Colonic mucosa (tissue), 4 donors: ENCODE measurements around the gene DBP. TPM values are rescaled to one million over a fixed set of nuclear protein-coding genes. Genes with fewer than 3 reads are reported as not detected.
"Not testable (repeated sequence)": the region's sequence is repeated elsewhere in the genome, so short reads cannot be mapped to it uniquely, and the experiment has no call there.

Experiments
- DNase-seq: peaks from one replicate; pipeline ENCODE4 v3.0.0-alpha.2; 2020
- H3K27ac ChIP-seq: fragments of 200-600 bp; one replicate; pipeline ENCODE4 v1.8.0; 2021
- H3K27me3 ChIP-seq: fragments of 200-600 bp; one replicate; pipeline ENCODE4 v1.8.0; 2021
- H3K36me3 ChIP-seq: fragments of 200-600 bp; one replicate; pipeline ENCODE4 v1.8.0; 2021
- H3K4me1 ChIP-seq: fragments of 200-600 bp; one replicate; pipeline ENCODE4 v1.8.0; 2021; ENCODE audit warnings: mild to moderate bottlenecking
- H3K4me3 ChIP-seq: fragments of 200-600 bp; one replicate; pipeline ENCODE4 v1.8.0; 2021
- H3K9ac ChIP-seq, 2 donors: one replicate each; pipeline ENCODE4 v1.7.0; 2013; ENCODE audit warnings: control low read depth in 2 of 2, low read depth in 2 of 2, low read length in 2 of 2
- H3K9me3 ChIP-seq: fragments of 200-600 bp; one replicate; pipeline ENCODE4 v1.8.0; 2021
- intact Hi-C: fragments of 100-400 bp; cut with DNase I; formaldehyde crosslinking; loops from one replicate; pipeline ENCODE4 v1.14.1; 2022
- total RNA-seq, 2 donors: library from RNA; stranded (reverse); fragmentation: NEBNext Ultra II Directional in 1 of 2; extraction: Animal tissue kit (Norgen Biotek cat#: 25700) in 1 of 2; gene quantifications; one replicate each; pipeline ENCODE4 v1.2.1, GENCODE V29; 2021
- TF ChIP-seq, protein P1 (sequence below): fragments of 200-600 bp; IDR thresholded peaks from one replicate; pipeline ENCODE4 v1.8.0; 2022; ENCODE audit warnings: antibody characterized with exemption, mild to moderate bottlenecking
- donor health status: healthy.
- donor health status: DM: no; HTN: no; CAD: no.
- donor health status: DM: no; HTN: no; CAD: no.

DBP gene
- total RNA-seq, 2 donors from 2014 or later, result 4.7 to 8.9 TPM

- TF ChIP-seq, protein P1, sequence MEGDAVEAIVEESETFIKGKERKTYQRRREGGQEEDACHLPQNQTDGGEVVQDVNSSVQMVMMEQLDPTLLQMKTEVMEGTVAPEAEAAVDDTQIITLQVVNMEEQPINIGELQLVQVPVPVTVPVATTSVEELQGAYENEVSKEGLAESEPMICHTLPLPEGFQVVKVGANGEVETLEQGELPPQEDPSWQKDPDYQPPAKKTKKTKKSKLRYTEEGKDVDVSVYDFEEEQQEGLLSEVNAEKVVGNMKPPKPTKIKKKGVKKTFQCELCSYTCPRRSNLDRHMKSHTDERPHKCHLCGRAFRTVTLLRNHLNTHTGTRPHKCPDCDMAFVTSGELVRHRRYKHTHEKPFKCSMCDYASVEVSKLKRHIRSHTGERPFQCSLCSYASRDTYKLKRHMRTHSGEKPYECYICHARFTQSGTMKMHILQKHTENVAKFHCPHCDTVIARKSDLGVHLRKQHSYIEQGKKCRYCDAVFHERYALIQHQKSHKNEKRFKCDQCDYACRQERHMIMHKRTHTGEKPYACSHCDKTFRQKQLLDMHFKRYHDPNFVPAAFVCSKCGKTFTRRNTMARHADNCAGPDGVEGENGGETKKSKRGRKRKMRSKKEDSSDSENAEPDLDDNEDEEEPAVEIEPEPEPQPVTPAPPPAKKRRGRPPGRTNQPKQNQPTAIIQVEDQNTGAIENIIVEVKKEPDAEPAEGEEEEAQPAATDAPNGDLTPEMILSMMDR, result no peak
- Histone ChIP-seq H3K36me3 (no peaks in the 10 kb centered on the region), H3K4me3 (no peak overlapping the region), H3K27me3 (no peaks in the 10 kb centered on the region), H3K4me1 (peaks cover 10% of the 10 kb centered on the region), H3K9me3 (no peaks in the 10 kb centered on the region), H3K27ac (no peak overlapping the region), H3K9ac (no peak overlapping the region)
- intact Hi-C loops, result no loop called here
- no peak for DNase-seq
These were observed 43.4 kb upstream of the DBP start for GRCh38 chr19:48680436-48681126.

GRCh38 chr19:48680006-48680405 lies 42.8 kb upstream of the DBP start:
- H3K9me3 ChIP-seq, H3K27me3 ChIP-seq, H3K36me3 ChIP-seq, H3K4me3 ChIP-seq, H3K27ac ChIP-seq, H3K9ac ChIP-seq, intact Hi-C loops, DNase-seq: not testable (repeated sequence)
- peaks cover 10% of the 10 kb centered on the region for H3K4me1 ChIP-seq

GRCh38 chr19:48678201-48678600 lies 41.0 kb upstream of the DBP start:
- Histone ChIP-seq H3K9me3 (no peaks in the 10 kb centered on the region), H3K4me1 (peaks cover 3% of the 10 kb centered on the region), H3K4me3 (no peak overlapping the region), H3K27ac (peak overlapping the region; percentile 62), H3K9ac (no peak overlapping the region), H3K36me3 (no peaks in the 10 kb centered on the region), H3K27me3 (no peaks in the 10 kb centered on the region)
- intact Hi-C loops, result loop anchor here (5.0 kb wide), 1 partner anchor 59 kb away; no protein-coding TSS in a partner anchor
- TF ChIP-seq, protein P1, result no peak
- DNase-seq, result peak; percentile 73

DNA sequence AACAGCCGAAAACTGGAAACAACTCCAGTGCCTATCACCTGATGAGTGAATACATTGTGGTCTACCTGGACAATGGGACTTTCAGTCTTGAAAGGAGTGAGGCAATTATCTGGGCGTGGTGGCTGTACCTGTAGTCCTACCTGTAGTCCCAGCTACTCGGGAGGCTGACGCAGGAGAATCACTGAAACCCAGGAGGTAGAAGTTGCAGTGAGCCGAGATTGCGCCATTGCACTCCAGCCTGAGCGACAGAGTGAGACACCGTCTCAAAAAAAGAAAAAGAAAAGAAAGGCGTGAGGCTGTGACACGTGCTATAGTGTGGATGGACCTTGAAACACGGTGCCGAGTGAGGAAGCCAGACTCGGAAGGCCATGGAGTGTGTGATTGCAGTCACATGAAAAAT lies 39.7 kb upstream of the DBP start:
- peak overlapping the region in 1 of 2 donors; percentile 40 for H3K9ac ChIP-seq
- H3K27ac ChIP-seq, result peak overlapping the region; percentile 62
- peaks cover 3% of the 10 kb centered on the region for H3K4me1 ChIP-seq
- H3K4me3 ChIP-seq, result no peak overlapping the region
- intact Hi-C loops, result loop anchor here (5.0 kb wide), 1 partner anchor 60 kb away; no protein-coding TSS in a partner anchor
- TF ChIP-seq, protein P1, result no peak
- DNase-seq, result peak; percentile 60
- H3K9me3 ChIP-seq, result no peaks in the 10 kb centered on the region
- H3K27me3 ChIP-seq, result no peaks in the 10 kb centered on the region
- no peaks in the 10 kb centered on the region for H3K36me3 ChIP-seq

- TF ChIP-seq, protein P1, result no peak
- Histone ChIP-seq H3K36me3 (no peaks in the 10 kb centered on the region), H3K27me3 (no peaks in the 10 kb centered on the region), H3K9me3 (no peaks in the 10 kb centered on the region), H3K9ac (peak overlapping the region in 1 of 2 donors; percentile 40), H3K4me3 (no peak overlapping the region), H3K4me1 (peaks cover 3% of the 10 kb centered on the region), H3K27ac (peak overlapping the region; percentile 62)
- no peak for DNase-seq
- intact Hi-C loops, result loop anchor here (5.0 kb wide), 1 partner anchor 61 kb away; no protein-coding TSS in a partner anchor
These were observed 39.3 kb upstream of the DBP start for GRCh38 chr19:48676487-48676886.
